HCT116 (cell line): ENCODE results near the gene SULT1A2. TPM values are rescaled to one million over a fixed set of nuclear protein-coding genes. Genes with fewer than 3 reads are reported as not detected.

Experiments
- ATAC-seq: fragments of 200-7000 bp; cut with Tn5 transposase; 2 replicates; pipeline ENCODE4 v1.9.1; 2020; ENCODE audit warnings: mild to moderate bottlenecking, moderate library complexity
- BruUV-seq: library from RNA; stranded (reverse); fragments of 400-500 nt; replicated peaks from 2 replicates; lab custom pipeline; 2021; lab: Mats Ljungman, UMichigan
- CTCF ChIA-PET: fragments of 300-600 bp; sonication (Branson Sonifier 250); formaldehyde crosslinking; loops from one replicate; lab custom pipeline; 2021; ENCODE audit warnings: antibody characterized with exemption; lab: Charles Lee
- POLR2A ChIA-PET: fragments of 300-600, 350-600 bp; sonication (Branson Sonifier 250); formaldehyde crosslinking; loops from one replicate; lab custom pipeline; 2021; ENCODE audit warnings: antibody characterized with exemption; lab: Charles Lee
- RAD21 ChIA-PET, 2 experiments: fragments of 300-600 bp; sonication (Branson Sonifier 250); formaldehyde crosslinking; loops; one replicate each; lab custom pipeline; 2023; ENCODE audit warnings: low total read pairs in 2 of 2; ENCODE audit not compliant: uncharacterized antibody in 2 of 2, unreplicated experiment in 2 of 2, low non-redundant PET in 1 of 2; lab: Charles Lee
- DNase-seq: peaks from one replicate; pipeline ENCODE4 v3.0.0-alpha.2; 2010; ENCODE audit warnings: low read depth, low spot score
- H2AFZ ChIP-seq: fragments of 200-600 bp; shearing (Covaris generic), sonication (generic); 2 replicates; pipeline ENCODE4 v1.6.1; 2017; ENCODE audit warnings: low read depth, mixed run types, mixed read lengths, antibody characterized with exemption, low read length; ENCODE audit not compliant: poor library complexity, severe bottlenecking
- H3K27ac ChIP-seq: 2 replicates; pipeline ENCODE4 v1.5.1; 2012; ENCODE audit warnings: low read depth, low read length
- H3K27me3 ChIP-seq: fragments of 200-600 bp; sonication (generic); 2 replicates; pipeline ENCODE4 v1.6.1; 2016; ENCODE audit warnings: mixed run types, low read length, mixed read lengths; ENCODE audit not compliant: insufficient read depth
- H3K36me3 ChIP-seq, 2 experiments: fragments of 200-500 bp in 1 of 2; fragments of 200-600 bp in 1 of 2; sonication (Bioruptor generic) in 1 of 2; sonication (generic) in 1 of 2; 2 replicates each; pipeline versions ENCODE4 v1.5.1 to v1.6.1; 2014 to 2016; ENCODE audit warnings: low read length in 2 of 2, inconsistent platforms in 1 of 2, mixed read lengths in 1 of 2, mixed run types in 1 of 2; ENCODE audit not compliant: insufficient read depth in 2 of 2, control insufficient read depth in 1 of 2
- H3K4me1 ChIP-seq, 2 experiments: fragments of 200-600 bp in 1 of 2; sonication (generic) in 1 of 2; 2 replicates each; pipeline versions ENCODE4 v1.5.1 to v1.6.1; 2012 to 2017; ENCODE audit warnings: low read length in 2 of 2, inconsistent platforms in 1 of 2, mild to moderate bottlenecking in 1 of 2, mixed read lengths in 1 of 2, mixed run types in 1 of 2, moderate library complexity in 1 of 2; ENCODE audit not compliant: insufficient read depth in 2 of 2, control insufficient read depth in 1 of 2
- H3K4me2 ChIP-seq: fragments of 200-600 bp; sonication (generic); 2 replicates; pipeline ENCODE4 v1.6.1; 2017; ENCODE audit warnings: mixed run types, low read length, mixed read lengths
- H3K4me3 ChIP-seq, 2 experiments: fragments of 200-600 bp in 1 of 2; sonication (generic) in 1 of 2; replicated peaks in 1 of 2; 2 replicates each; pipeline ENCODE4 v1.5.1; 2011 to 2016; ENCODE audit warnings: low read length in 2 of 2, control low read depth in 1 of 2, low read depth in 1 of 2, mild to moderate bottlenecking in 1 of 2, mixed read lengths in 1 of 2, mixed run types in 1 of 2
- H3K79me2 ChIP-seq: fragments of 200-600 bp; sonication (generic); 2 replicates; pipeline ENCODE4 v1.6.1; 2017; ENCODE audit warnings: mild to moderate bottlenecking, mixed run types, low read length, moderate library complexity, mixed read lengths; ENCODE audit not compliant: insufficient read depth
- H3K9ac ChIP-seq: fragments of 200-600 bp; sonication (generic); 2 replicates; pipeline ENCODE4 v1.6.1; 2016; ENCODE audit warnings: low read length, mixed read lengths
- H3K9me2 ChIP-seq: fragments of 200-600 bp; sonication (generic), shearing (Covaris generic); 2 replicates; pipeline ENCODE4 v1.6.1; 2017; ENCODE audit warnings: mixed run types, mild to moderate bottlenecking, moderate library complexity; ENCODE audit not compliant: insufficient read depth
- H3K9me3 ChIP-seq, 2 experiments: fragments of 200-500 bp in 1 of 2; fragments of 200-600 bp in 1 of 2; sonication (Bioruptor generic) in 1 of 2; sonication (generic) in 1 of 2; 2 replicates each; pipeline ENCODE4 v1.6.1; 2014 to 2017; ENCODE audit warnings: low read length in 2 of 2, mixed read lengths in 2 of 2, inconsistent platforms in 1 of 2, low read depth in 1 of 2, mild to moderate bottlenecking in 1 of 2, mixed run types in 1 of 2, moderate library complexity in 1 of 2; ENCODE audit not compliant: control insufficient read depth in 1 of 2, insufficient read depth in 1 of 2
- H4K20me1 ChIP-seq: fragments of 200-600 bp; sonication (generic), shearing (Covaris generic); 2 replicates; pipeline ENCODE4 v1.6.1; 2017; ENCODE audit warnings: mixed run types, mild to moderate bottlenecking, moderate library complexity; ENCODE audit not compliant: insufficient read depth
- CBX3 ChIP-seq: IDR thresholded peaks from 2 replicates; pipeline ENCODE4 v1.6.1; 2012; ENCODE audit warnings: low read depth
- CEBPB ChIP-seq: IDR thresholded peaks from 2 replicates; pipeline ENCODE4 v1.6.1; 2012; ENCODE audit warnings: low read depth
- CTCF ChIP-seq, 3 experiments: fragments of 200-600 bp in 1 of 3; sonication (generic) in 1 of 3; IDR thresholded peaks in 2 of 3; conservative IDR thresholded peaks in 1 of 3; 2 replicates each; pipeline ENCODE4 v1.5.1; 2012 to 2017; ENCODE audit warnings: low read depth in 2 of 3, low read length in 2 of 3, antibody characterized with exemption in 1 of 3, borderline replicate concordance in 1 of 3, control low read depth in 1 of 3, mild to moderate bottlenecking in 1 of 3, mixed read lengths in 1 of 3, mixed run types in 1 of 3, moderate library complexity in 1 of 3; ENCODE audit not compliant: insufficient read depth in 1 of 3
- EZH2phosphoT487 ChIP-seq: fragments of 200-600 bp; IDR thresholded peaks from 2 replicates; pipeline ENCODE4 v1.6.1; 2018; ENCODE audit warnings: antibody characterized with exemption, borderline replicate concordance
- FOSL1 ChIP-seq: IDR thresholded peaks from 2 replicates; pipeline ENCODE4 v1.6.1; 2012; ENCODE audit warnings: low read depth
- POLR2AphosphoS5 ChIP-seq: IDR thresholded peaks from 2 replicates; pipeline ENCODE4 v1.6.1; 2011; ENCODE audit warnings: mild to moderate bottlenecking, low read depth, low read length, moderate library complexity
- RAD21 ChIP-seq: IDR thresholded peaks from 2 replicates; pipeline ENCODE4 v1.6.1; 2012; ENCODE audit warnings: low read depth, mild to moderate bottlenecking
- SP1 ChIP-seq: IDR thresholded peaks from 2 replicates; pipeline ENCODE4 v1.6.1; 2012; ENCODE audit warnings: low read depth
- SRF ChIP-seq: IDR thresholded peaks from 2 replicates; pipeline ENCODE4 v1.6.1; 2012; ENCODE audit warnings: low read depth
- TCF7L2 ChIP-seq: IDR thresholded peaks from 2 replicates; pipeline ENCODE4 v1.7.0; 2011; ENCODE audit warnings: borderline replicate concordance, inconsistent platforms; ENCODE audit not compliant: insufficient read depth, insufficient read length; ENCODE audit errors: extremely low read depth
- ZFX ChIP-seq: fragments of 450-650 bp; IDR thresholded peaks from 2 replicates; pipeline ENCODE4 v1.6.1; 2017
- ZNF274 ChIP-seq: fragments of 200-500 bp; sonication (Bioruptor generic); IDR thresholded peaks from 2 replicates; pipeline ENCODE4 v1.6.1; 2014; ENCODE audit warnings: mild to moderate bottlenecking, low read depth, low read length, inconsistent platforms
- intact Hi-C: fragments of 100-400 bp; cut with micrococcal nuclease; formaldehyde crosslinking; loops from 2 replicates; pipeline ENCODE4 v1.10.0; 2022
- total RNA-seq: library from RNA; stranded (reverse); gene quantifications from one replicate; pipeline ENCODE4 v1.2.1, GENCODE V29; 2021; ENCODE audit not compliant: unreplicated experiment
- TF ChIP-seq, protein P1 (sequence below): IDR thresholded peaks from 2 replicates; pipeline ENCODE4 v1.6.1; 2012
- TF ChIP-seq, protein P2 (sequence below): IDR thresholded peaks from 2 replicates; pipeline ENCODE4 v1.6.1; 2012

Gene SULT1A2
- total RNA-seq, 1 experiment from 2014 or later: 1.9 TPM

GRCh38 chr16:28543072-28543471 is 53.8 kb downstream of the SULT1A2 start:
- Histone ChIP-seq H3K4me3 (no peak overlapping the region), H3K4me1 (no peaks in the 10 kb centered on the region), H3K9me2 (no peaks in the 10 kb centered on the region), H3K27ac (no peak overlapping the region), H3K36me3 (no peaks in the 10 kb centered on the region), H4K20me1 (no peaks in the 10 kb centered on the region), H3K27me3 (no peaks in the 10 kb centered on the region), H3K79me2 (no peaks in the 10 kb centered on the region), H2AFZ (no peak overlapping the region), H3K9ac (no peak overlapping the region)
- no TSS peak for BruUV-seq
- intact Hi-C loops: no loop called here
- ChIA-PET POLR2A (interaction anchor here (0.5 kb wide), 1 partner anchor 11 kb away, joined by 3 read pairs; the partner anchor contains the start of gene SGF29), CTCF (no interaction called here), RAD21 (no interaction called here)
- ATAC-seq: no peak
- no peak for TF ChIP-seq ZFX
- TF ChIP-seq FOSL1: no peak
- TF ChIP-seq CBX3: no peak
- TF ChIP-seq SRF: no peak
- no peak for TF ChIP-seq POLR2AphosphoS5
- TF ChIP-seq RAD21: no peak
- no peak for TF ChIP-seq SP1
- TF ChIP-seq, all 23 proteins: peak for 0
- Histone ChIP-seq H3K4me2 (no peak overlapping the region), H3K9me3 (no peaks in the 10 kb centered on the region)
- no peak for DNase-seq

- no TSS peak for BruUV-seq
- intact Hi-C loops: no loop called here
- H3K36me3 ChIP-seq: no peaks in the 10 kb centered on the region
- H3K9me2 ChIP-seq: no peaks in the 10 kb centered on the region
- no peak overlapping the region for H3K4me2 ChIP-seq
- DNase-seq (no peak), ATAC-seq (no peak)
- no peaks in the 10 kb centered on the region for H4K20me1 ChIP-seq
- no peaks in the 10 kb centered on the region for H3K4me1 ChIP-seq
- no peak overlapping the region for H3K27ac ChIP-seq
- H3K9ac ChIP-seq: no peak overlapping the region
- H3K4me3 ChIP-seq: no peak overlapping the region
- no peak overlapping the region for H2AFZ ChIP-seq
- no peak for TF ChIP-seq TCF7L2
- TF ChIP-seq SP1: no peak
- no peak for TF ChIP-seq POLR2AphosphoS5
- TF ChIP-seq CEBPB: no peak
- TF ChIP-seq FOSL1: no peak
- TF ChIP-seq, protein P1, sequence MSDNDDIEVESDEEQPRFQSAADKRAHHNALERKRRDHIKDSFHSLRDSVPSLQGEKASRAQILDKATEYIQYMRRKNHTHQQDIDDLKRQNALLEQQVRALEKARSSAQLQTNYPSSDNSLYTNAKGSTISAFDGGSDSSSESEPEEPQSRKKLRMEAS: no peak
- TF ChIP-seq ZFX: no peak
- TF ChIP-seq CTCF (IDR thresholded peaks at IDR 0.05 in 2 of 3, conservative IDR thresholded peaks at IDR 0.05 in 1 of 3; ENCODE audit: borderline replicate concordance in 1 of 3, insufficient read depth in 1 of 3, low read depth in 2 of 3, low read length in 2 of 3): no peak
- TF ChIP-seq, protein P2, sequence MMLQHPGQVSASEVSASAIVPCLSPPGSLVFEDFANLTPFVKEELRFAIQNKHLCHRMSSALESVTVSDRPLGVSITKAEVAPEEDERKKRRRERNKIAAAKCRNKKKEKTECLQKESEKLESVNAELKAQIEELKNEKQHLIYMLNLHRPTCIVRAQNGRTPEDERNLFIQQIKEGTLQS: no peak
- no peak for TF ChIP-seq EZH2phosphoT487
- no peak for TF ChIP-seq ZNF274
- TF ChIP-seq RAD21: no peak
- no peaks in the 10 kb centered on the region for H3K9me3 ChIP-seq
- ChIA-PET POLR2A (no interaction called here), RAD21 (no interaction called here), CTCF (no interaction called here)
- H3K79me2 ChIP-seq: no peaks in the 10 kb centered on the region
- H3K27me3 ChIP-seq: no peaks in the 10 kb centered on the region
Observed at GRCh38 chr16:28542646-28543045, 54.2 kb downstream of the SULT1A2 start.
